A549 (cell line): ENCODE data around the gene POC1B.

ENCODE experiments used
- JUN ChIP-seq, 2 experiments: fragments of >200 bp; sonication (Bioruptor Twin); formaldehyde crosslinking; IDR thresholded peaks; 2 replicates in 1 of 2; 3 replicates in 1 of 2; pipeline ENCODE4 v1.6.1; 2016 to 2017
- NR3C1 ChIP-seq: fragments of >200 bp; sonication (Bioruptor Twin); formaldehyde crosslinking; IDR thresholded peaks from 3 replicates; pipeline ENCODE4 v1.6.1; 2017
- SREBF2 ChIP-seq: fragments of 450-650 bp; IDR thresholded peaks from 2 replicates; pipeline ENCODE4 v1.6.1; 2014; ENCODE audit warnings: mild to moderate bottlenecking, moderate library complexity
- TFCP2L1 ChIP-seq: fragments of 250-450 bp; sonication (Bioruptor Pico); IDR thresholded peaks from 2 replicates; pipeline ENCODE4 v1.5.0; 2021; ENCODE audit warnings: mild to moderate bottlenecking
- ZFP36 ChIP-seq: fragments of 450-650 bp; IDR thresholded peaks from 2 replicates; pipeline ENCODE4 v1.6.1; 2014; ENCODE audit warnings: borderline replicate concordance; ENCODE audit not compliant: partially characterized antibody
- TF ChIP-seq, protein P1 (sequence below): fragments of >200 bp; sonication (Bioruptor Twin); formaldehyde crosslinking; IDR thresholded peaks from 3 replicates; pipeline ENCODE4 v1.5.1; 2016
- TF ChIP-seq, protein P2 (sequence below): fragments of >200 bp; sonication (Bioruptor Twin); formaldehyde crosslinking; IDR thresholded peaks from 3 replicates; pipeline ENCODE4 v1.6.1; 2016
- TF ChIP-seq, protein P3 (sequence below): fragments of 250-450 bp; sonication (Bioruptor Pico); IDR thresholded peaks from 2 replicates; pipeline ENCODE4 v1.5.0; 2021; ENCODE audit warnings: mild to moderate bottlenecking, moderate library complexity, borderline replicate concordance

DNA sequence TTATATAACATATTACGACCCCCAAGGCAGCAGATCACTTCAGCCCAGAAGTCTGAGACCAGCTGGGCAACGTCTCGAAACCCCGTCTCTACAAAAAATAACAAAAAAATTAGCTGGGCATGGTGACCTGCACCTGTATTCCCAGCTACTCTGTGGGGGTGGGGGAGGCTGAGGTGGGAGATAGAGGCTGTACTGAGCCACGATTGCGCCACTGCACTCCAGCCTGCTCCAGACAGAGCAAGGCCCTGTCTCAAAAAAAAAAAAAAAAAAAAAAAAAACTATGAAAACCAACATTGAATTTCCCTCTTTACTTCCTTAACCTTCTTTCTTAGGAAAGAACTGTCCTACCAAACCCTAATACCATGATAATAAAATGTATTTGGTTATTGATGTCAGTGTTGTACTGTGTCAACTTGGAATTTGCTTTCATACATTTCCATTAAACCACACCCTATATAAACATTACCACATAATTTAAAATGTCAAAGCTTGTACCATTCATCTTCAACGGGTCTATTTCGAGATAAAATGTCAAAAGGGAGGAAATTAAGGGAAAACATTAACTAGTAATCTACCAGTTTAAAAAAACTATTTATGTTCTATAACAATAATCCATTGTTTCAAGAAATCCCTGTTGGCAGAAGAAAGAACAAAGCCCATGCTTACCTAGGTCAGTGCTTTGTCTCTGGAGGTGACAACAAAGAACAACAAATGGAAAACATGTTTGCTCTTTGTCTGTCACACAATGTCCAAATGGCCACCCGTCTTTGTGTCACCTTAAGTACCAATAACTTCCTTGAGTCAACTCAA is 18.6 kb downstream of the POC1B start:
- TF ChIP-seq, protein P1, sequence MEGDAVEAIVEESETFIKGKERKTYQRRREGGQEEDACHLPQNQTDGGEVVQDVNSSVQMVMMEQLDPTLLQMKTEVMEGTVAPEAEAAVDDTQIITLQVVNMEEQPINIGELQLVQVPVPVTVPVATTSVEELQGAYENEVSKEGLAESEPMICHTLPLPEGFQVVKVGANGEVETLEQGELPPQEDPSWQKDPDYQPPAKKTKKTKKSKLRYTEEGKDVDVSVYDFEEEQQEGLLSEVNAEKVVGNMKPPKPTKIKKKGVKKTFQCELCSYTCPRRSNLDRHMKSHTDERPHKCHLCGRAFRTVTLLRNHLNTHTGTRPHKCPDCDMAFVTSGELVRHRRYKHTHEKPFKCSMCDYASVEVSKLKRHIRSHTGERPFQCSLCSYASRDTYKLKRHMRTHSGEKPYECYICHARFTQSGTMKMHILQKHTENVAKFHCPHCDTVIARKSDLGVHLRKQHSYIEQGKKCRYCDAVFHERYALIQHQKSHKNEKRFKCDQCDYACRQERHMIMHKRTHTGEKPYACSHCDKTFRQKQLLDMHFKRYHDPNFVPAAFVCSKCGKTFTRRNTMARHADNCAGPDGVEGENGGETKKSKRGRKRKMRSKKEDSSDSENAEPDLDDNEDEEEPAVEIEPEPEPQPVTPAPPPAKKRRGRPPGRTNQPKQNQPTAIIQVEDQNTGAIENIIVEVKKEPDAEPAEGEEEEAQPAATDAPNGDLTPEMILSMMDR: no peak
- TF ChIP-seq NR3C1 (no peak), ZFP36 (no peak), TFCP2L1 (CRISPR knock-in tag) (no peak), JUN (IDR thresholded peaks at IDR 0.05) (peak in 1 of 2 experiments; percentile 65; a peak in 2 of 5 replicates), SREBF2 (no peak)
- TF ChIP-seq, protein P2, sequence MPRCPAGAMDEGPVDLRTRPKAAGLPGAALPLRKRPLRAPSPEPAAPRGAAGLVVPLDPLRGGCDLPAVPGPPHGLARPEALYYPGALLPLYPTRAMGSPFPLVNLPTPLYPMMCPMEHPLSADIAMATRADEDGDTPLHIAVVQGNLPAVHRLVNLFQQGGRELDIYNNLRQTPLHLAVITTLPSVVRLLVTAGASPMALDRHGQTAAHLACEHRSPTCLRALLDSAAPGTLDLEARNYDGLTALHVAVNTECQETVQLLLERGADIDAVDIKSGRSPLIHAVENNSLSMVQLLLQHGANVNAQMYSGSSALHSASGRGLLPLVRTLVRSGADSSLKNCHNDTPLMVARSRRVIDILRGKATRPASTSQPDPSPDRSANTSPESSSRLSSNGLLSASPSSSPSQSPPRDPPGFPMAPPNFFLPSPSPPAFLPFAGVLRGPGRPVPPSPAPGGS: no peak
- TF ChIP-seq, protein P3, sequence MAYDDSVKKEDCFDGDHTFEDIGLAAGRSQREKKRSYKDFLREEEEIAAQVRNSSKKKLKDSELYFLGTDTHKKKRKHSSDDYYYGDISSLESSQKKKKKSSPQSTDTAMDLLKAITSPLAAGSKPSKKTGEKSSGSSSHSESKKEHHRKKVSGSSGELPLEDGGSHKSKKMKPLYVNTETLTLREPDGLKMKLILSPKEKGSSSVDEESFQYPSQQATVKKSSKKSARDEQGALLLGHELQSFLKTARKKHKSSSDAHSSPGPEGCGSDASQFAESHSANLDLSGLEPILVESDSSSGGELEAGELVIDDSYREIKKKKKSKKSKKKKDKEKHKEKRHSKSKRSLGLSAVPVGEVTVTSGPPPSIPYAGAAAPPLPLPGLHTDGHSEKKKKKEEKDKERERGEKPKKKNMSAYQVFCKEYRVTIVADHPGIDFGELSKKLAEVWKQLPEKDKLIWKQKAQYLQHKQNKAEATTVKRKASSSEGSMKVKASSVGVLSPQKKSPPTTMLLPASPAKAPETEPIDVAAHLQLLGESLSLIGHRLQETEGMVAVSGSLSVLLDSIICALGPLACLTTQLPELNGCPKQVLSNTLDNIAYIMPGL (CRISPR knock-in tag): no peak
